GM19372 (cell line): ENCODE data around the gene SMC4.

Source experiments
- ATAC-seq: cut with Tn5 transposase; IDR thresholded peaks from one replicate; pipeline ENCODE4 v1.9.1; 2021; ENCODE audit warnings: mild to moderate bottlenecking, low read depth, moderate library complexity; ENCODE audit not compliant: unreplicated experiment

The SMC4 gene

GRCh38 chr3:160393346-160394008 is 6.0 kb upstream of the SMC4 start:
- no peak for ATAC-seq

GRCh38 chr3:160394009-160394392 is 5.4 kb upstream of the SMC4 start:
- no peak for ATAC-seq

GRCh38 chr3:160395297-160395696 is 4.2 kb upstream of the SMC4 start:
- no peak for ATAC-seq

- ATAC-seq, result peak; percentile 6
Observed at GRCh38 chr3:160398820-160399124, 678 bp upstream of the SMC4 start.

- no peak for ATAC-seq
Observed at GRCh38 chr3:160400030-160400701, 716 bp downstream of the SMC4 start.

GRCh38 chr3:160400702-160401150 is 1.3 kb downstream of the SMC4 start:
- peak; percentile 18 for ATAC-seq

- ATAC-seq, result no peak
Observed at GRCh38 chr3:160401291-160402095, 2.0 kb downstream of the SMC4 start.

GRCh38 chr3:160402221-160403027 is 3.0 kb downstream of the SMC4 start:
- ATAC-seq, result no peak

- ATAC-seq, result no peak
Observed at GRCh38 chr3:160403028-160403545, 3.6 kb downstream of the SMC4 start.

GRCh38 chr3:160403796-160404470 is 4.5 kb downstream of the SMC4 start:
- no peak for ATAC-seq

GRCh38 chr3:160409812-160410610 is 10.6 kb downstream of the SMC4 start:
- no peak for ATAC-seq

- no peak for ATAC-seq
Observed at GRCh38 chr3:160412477-160412876, 13.0 kb downstream of the SMC4 start.

GRCh38 chr3:160413613-160414248 is 14.3 kb downstream of the SMC4 start:
- no peak for ATAC-seq

GRCh38 chr3:160417311-160417710 is 17.9 kb downstream of the SMC4 start:
- no peak for ATAC-seq

- ATAC-seq, result no peak
Observed at GRCh38 chr3:160427832-160428424, 28.5 kb downstream of the SMC4 start.

- ATAC-seq, result no peak
Observed at GRCh38 chr3:160434071-160434470, 34.6 kb downstream of the SMC4 start.

- ATAC-seq, result no peak
Observed at GRCh38 chr3:160435095-160435494, 35.6 kb downstream of the SMC4 start.

GRCh38 chr3:160435747-160436146 is 36.3 kb downstream of the SMC4 start:
- ATAC-seq, result no peak
